CD8-positive, alpha-beta memory T cell (primary cell): ENCODE results near the gene HERC4. TPM values are rescaled to one million over a fixed set of nuclear protein-coding genes. Genes with fewer than 3 reads are reported as not detected.
"Not testable (repeated sequence)": the region's sequence is repeated elsewhere in the genome, so short reads cannot be mapped to it uniquely, and the experiment has no call there.

ENCODE experiments used
- CTCF ChIA-PET: fragments of 350-600 bp; sonication (Branson Sonifier 250); formaldehyde crosslinking; loops from one replicate; lab custom pipeline; 2021; ENCODE audit warnings: antibody characterized with exemption; lab: Charles Lee
- POLR2A ChIA-PET: fragments of 350-600 bp; sonication (Branson Sonifier 250); formaldehyde crosslinking; loops from one replicate; lab custom pipeline; 2021; ENCODE audit warnings: antibody characterized with exemption; lab: Charles Lee
- DNase-seq, 5 donors: peaks; one replicate each; pipeline versions ENCODE4 v3.0.0 to v3.0.0-alpha.2; 2020 to 2022; ENCODE audit warnings: mixed read lengths in 1 of 5
- H3K27ac ChIP-seq: one replicate; pipeline ENCODE4 v1.7.0; 2013; ENCODE audit warnings: low read depth, mild to moderate bottlenecking, low read length, moderate library complexity
- H3K27me3 ChIP-seq: 2 replicates; pipeline ENCODE4 v1.7.0; 2013; ENCODE audit warnings: low read length, mild to moderate bottlenecking; ENCODE audit not compliant: insufficient read depth, poor library complexity, severe bottlenecking
- H3K36me3 ChIP-seq: 2 replicates; pipeline ENCODE4 v1.7.0; 2013; ENCODE audit warnings: mild to moderate bottlenecking, low read length, moderate library complexity; ENCODE audit not compliant: insufficient read depth
- H3K4me1 ChIP-seq: 2 replicates; pipeline ENCODE4 v1.7.0; 2013; ENCODE audit warnings: mild to moderate bottlenecking, low read length, moderate library complexity; ENCODE audit not compliant: insufficient read depth
- H3K4me3 ChIP-seq: 2 replicates; pipeline ENCODE4 v1.7.0; 2013; ENCODE audit warnings: mild to moderate bottlenecking, low read length
- H3K9me3 ChIP-seq: 2 replicates; pipeline ENCODE4 v1.7.0; 2013; ENCODE audit warnings: mild to moderate bottlenecking, low read length
- H3K27ac Mint-ChIP-seq, 8 donors: one replicate each; pipeline ENCODE4 v1.8.0; 2020 to 2021; ENCODE audit warnings: mixed read lengths in 8 of 8, mild to moderate bottlenecking in 6 of 8, inconsistent platforms in 3 of 8, moderate library complexity in 3 of 8
- H3K27me3 Mint-ChIP-seq, 2 donors: one replicate each; pipeline ENCODE4 v1.8.0; 2020 to 2021; ENCODE audit warnings: mixed read lengths in 2 of 2, mild to moderate bottlenecking in 1 of 2, moderate library complexity in 1 of 2
- H3K36me3 Mint-ChIP-seq, 3 donors: one replicate each; pipeline ENCODE4 v1.8.0; 2020 to 2021; ENCODE audit warnings: mixed read lengths in 3 of 3, inconsistent platforms in 1 of 3, mild to moderate bottlenecking in 1 of 3
- H3K4me1 Mint-ChIP-seq, 3 donors: one replicate each; pipeline ENCODE4 v1.8.0; 2020 to 2021; ENCODE audit warnings: mixed read lengths in 3 of 3, inconsistent platforms in 1 of 3, mild to moderate bottlenecking in 1 of 3
- H3K4me3 Mint-ChIP-seq, 7 donors: one replicate each; pipeline ENCODE4 v1.8.0; 2020 to 2021; ENCODE audit warnings: mixed read lengths in 7 of 7, mild to moderate bottlenecking in 6 of 7, moderate library complexity in 4 of 7, inconsistent platforms in 2 of 7
- H3K9me3 Mint-ChIP-seq, 5 donors: one replicate each; pipeline ENCODE4 v1.8.0; 2020 to 2022; ENCODE audit warnings: mixed read lengths in 5 of 5, mild to moderate bottlenecking in 3 of 5, moderate library complexity in 2 of 5, inconsistent platforms in 1 of 5
- polyA plus RNA-seq: library from polyadenylated mRNA; unstranded; fragments of 300-500 nt; fragmentation: Illumina TruSeq; gene quantifications from one replicate; pipeline ENCODE4 v1.2.3, GENCODE V29; 2021
- total RNA-seq, 2 experiments: library from RNA; stranded (reverse); gene quantifications; one replicate each; pipeline ENCODE4 v1.2.3, GENCODE V29; 2021

The HERC4 gene
- total and polyA plus RNA-seq, 3 experiments from 2014 or later: 19.0 to 41.6 (median 41.0) TPM

DNA sequence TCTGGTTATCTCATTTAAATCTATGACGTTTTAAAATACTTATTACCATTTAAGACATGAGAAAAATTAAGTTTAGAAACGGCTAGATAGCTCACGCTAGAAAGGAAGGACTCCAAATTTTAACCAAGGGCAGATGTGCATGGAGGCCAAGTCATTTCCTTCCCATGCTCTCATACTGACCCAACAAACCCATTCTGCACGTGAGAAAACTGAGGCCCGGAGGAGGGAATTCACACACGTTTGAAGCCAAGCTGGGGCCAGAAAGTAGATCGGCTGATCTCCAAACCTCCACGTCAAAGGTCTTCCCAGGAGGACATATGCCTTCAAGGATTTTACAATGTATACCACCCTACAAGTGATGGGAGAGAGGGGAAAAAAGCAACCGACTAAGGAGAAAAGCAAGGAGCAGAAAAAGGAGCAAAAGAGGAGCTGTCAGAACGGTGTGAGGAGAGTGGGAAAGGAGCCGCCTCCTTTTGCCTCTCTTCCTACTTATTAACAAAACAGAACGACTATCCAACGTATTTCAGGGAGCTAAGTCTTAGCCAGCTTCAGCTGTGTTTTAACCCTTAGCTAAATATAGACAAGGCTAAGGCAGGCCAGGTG is 191.3 kb downstream of the HERC4 start:
- Mint-ChIP-seq H3K4me3 (peak overlapping the region; percentile 84 to 97 (median 92)), H3K4me1 (peaks cover 32 to 39% (median 34%) of the 10 kb centered on the region in 3 donors), H3K36me3 (peaks cover 6 to 33% (median 9%) of the 10 kb centered on the region in 3 donors), H3K27ac (peak overlapping the region; percentile 92 to 98 (median 96)), H3K9me3 (no peaks in the 10 kb centered on the region), H3K27me3 (no peaks in the 10 kb centered on the region)
- no peaks in the 10 kb centered on the region for H3K9me3 ChIP-seq
- ChIA-PET POLR2A (interaction anchor here (0.5 to 3.4 kb wide), 5 partner anchors 21 to 449 kb away, joined by 3 to 23 read pairs (median 4); partner anchors contain the start of genes HNRNPH3 and PBLD), CTCF (interaction anchor here (0.9 to 6.7 kb wide), 4 partner anchors 22 to 268 kb away, joined by 3 to 25 read pairs (median 4); no protein-coding TSS in a partner anchor)
- peak overlapping the region; percentile 84 for H3K27ac ChIP-seq
- peaks cover 18% of the 10 kb centered on the region for H3K36me3 ChIP-seq
- DNase-seq: no peak
- peaks cover 30% of the 10 kb centered on the region for H3K4me1 ChIP-seq
- H3K4me3 ChIP-seq: peak overlapping the region; percentile 54
- H3K27me3 ChIP-seq: no peaks in the 10 kb centered on the region

DNA sequence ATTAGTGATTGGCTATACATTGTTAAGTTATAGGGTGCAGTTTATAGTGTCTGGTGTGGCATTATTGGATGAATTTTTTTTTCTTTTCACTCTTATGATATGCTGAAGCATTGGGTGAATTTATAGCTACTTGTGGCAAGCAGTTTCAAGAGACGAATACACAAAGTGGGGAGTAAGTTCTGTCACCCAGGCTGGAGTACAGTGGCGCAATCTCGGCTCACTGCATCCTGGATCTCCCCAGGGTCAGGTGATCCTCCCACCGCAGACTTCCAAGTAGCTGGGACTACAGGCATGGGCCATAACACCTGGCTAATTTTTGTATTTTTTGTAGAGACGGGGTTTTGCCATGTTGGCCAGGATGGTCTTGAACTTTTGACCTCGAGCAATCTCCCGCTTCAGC is 196.9 kb downstream of the HERC4 start:
- Histone ChIP-seq H3K4me3 (no peak overlapping the region), H3K9me3 (no peaks in the 10 kb centered on the region), H3K4me1 (no peaks in the 10 kb centered on the region), H3K27ac (no peak overlapping the region), H3K27me3 (no peaks in the 10 kb centered on the region), H3K36me3 (no peaks in the 10 kb centered on the region)
- Mint-ChIP-seq H3K27me3 (no peaks in the 10 kb centered on the region), H3K9me3 (no peaks in the 10 kb centered on the region), H3K36me3 (no peaks in the 10 kb centered on the region), H3K4me1 (no peaks in the 10 kb centered on the region), H3K27ac (no peak overlapping the region), H3K4me3 (peak overlapping the region in 1 of 7 donors; percentile 36)
- CTCF ChIA-PET: no interaction called here
- POLR2A ChIA-PET: interaction anchor here (0.6 to 0.8 kb wide), 3 partner anchors 82 to 1364 kb away, joined by 3 to 4 read pairs (median 3); no protein-coding TSS in a partner anchor
- DNase-seq: no peak

DNA sequence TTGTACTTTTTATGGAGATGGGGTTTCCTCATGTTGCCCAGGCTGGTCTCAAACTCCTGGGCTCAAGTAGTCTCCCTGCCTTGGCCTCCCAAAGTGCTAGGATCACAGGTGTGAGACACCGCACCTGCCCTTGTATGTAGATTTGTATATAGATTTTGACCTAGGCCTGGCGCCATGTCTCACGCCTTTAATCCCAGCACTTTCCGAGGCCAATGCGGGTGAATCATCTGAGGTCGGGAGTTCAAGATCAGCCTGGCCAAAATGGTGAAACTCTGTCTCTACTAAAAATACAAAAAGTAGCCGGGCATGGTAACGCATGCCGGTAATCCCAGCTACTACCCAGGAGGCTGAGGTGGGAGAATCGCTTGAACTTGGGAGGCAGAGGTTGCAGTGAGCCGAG is 197.7 kb downstream of the HERC4 start:
- DNase-seq, H3K4me1 ChIP-seq, H3K4me1 Mint-ChIP-seq, H3K36me3 ChIP-seq, H3K4me3 Mint-ChIP-seq, H3K36me3 Mint-ChIP-seq, H3K9me3 ChIP-seq, H3K27me3 Mint-ChIP-seq, CTCF ChIA-PET, H3K27ac Mint-ChIP-seq, H3K9me3 Mint-ChIP-seq, H3K27me3 ChIP-seq, H3K27ac ChIP-seq, H3K4me3 ChIP-seq: not testable (repeated sequence)
- POLR2A ChIA-PET: interaction anchor here (0.7 kb wide), 2 partner anchors 12 to 26 kb away, joined by 3 to 8 read pairs; no protein-coding TSS in a partner anchor

DNA sequence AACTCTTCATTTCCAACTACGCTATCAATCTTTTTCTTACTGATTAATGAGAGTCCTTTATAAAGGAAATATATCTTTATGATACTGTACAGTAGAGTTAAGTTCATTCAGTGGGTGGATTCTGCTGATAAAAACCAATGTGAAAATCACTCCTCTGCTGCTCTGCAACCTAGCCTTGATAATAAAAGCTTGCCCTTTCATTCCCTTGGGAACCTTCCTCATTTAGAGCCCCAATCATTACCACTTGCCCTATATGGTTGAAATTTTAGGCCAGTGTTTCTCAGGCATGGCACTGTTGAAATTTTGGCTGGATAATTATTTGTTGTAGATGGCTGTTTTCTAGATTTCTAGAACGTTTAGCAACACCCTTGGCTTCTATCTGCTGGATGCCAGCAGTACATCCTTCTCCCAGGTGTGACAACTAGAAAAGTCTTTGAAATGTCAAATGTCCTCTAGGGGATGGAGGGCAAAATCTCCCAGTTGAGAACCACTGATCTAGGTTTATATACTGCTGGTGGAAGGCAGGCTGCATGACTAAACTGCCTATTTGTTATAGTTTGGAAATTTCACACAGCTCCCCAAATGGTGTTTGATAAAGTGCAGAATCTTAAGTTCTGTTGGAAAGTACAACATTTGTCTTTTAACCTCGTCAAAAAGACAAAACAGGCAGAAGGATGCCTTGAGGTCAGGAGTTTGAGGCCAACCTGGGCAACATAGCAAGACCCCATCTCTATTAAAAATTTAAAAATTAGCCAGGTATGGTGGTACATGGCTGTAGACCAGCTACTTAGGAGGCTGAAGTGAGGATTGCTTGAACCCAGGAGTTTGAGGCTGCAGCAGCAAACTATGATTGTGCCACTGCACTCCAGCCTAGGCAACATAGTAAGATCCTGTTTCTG is 199.5 kb downstream of the HERC4 start:
- Histone ChIP-seq H3K4me1 (no peaks in the 10 kb centered on the region), H3K27me3 (no peaks in the 10 kb centered on the region), H3K9me3 (no peaks in the 10 kb centered on the region), H3K4me3 (no peak overlapping the region), H3K36me3 (no peaks in the 10 kb centered on the region), H3K27ac (no peak overlapping the region)
- POLR2A ChIA-PET: no interaction called here
- CTCF ChIA-PET: no interaction called here
- Mint-ChIP-seq H3K9me3 (no peaks in the 10 kb centered on the region), H3K27me3 (no peaks in the 10 kb centered on the region), H3K36me3 (no peaks in the 10 kb centered on the region), H3K4me1 (no peaks in the 10 kb centered on the region), H3K27ac (peak overlapping the region in 1 of 8 donors; percentile 36), H3K4me3 (no peak overlapping the region)
- DNase-seq: no peak

Other genes with a start within 250 kb of the HERC4 start
- gene DNAJC12, start 237.1 kb downstream of the HERC4 start, total RNA-seq: 10 to 100 TPM; 12.7 to 12.9 TPM
- gene DNAJC12, start 237.1 kb downstream of the HERC4 start, polyA plus RNA-seq: not detected
- gene SIRT1, start 190.6 kb downstream of the HERC4 start, total RNA-seq: 10 to 100 TPM; 24.8 to 26.5 TPM
- gene SIRT1, start 190.6 kb downstream of the HERC4 start, polyA plus RNA-seq: 20.1 TPM
- gene MYPN, start 34.2 kb upstream of the HERC4 start, total RNA-seq: not detected
- gene MYPN, start 34.2 kb upstream of the HERC4 start, polyA plus RNA-seq: not detected
- gene ATOH7, start 156.8 kb upstream of the HERC4 start, total RNA-seq: not detected
- gene ATOH7, start 156.8 kb upstream of the HERC4 start, polyA plus RNA-seq: not detected